ENCODE measurements around the gene NUMB. TPM values are rescaled to one million over a fixed set of nuclear protein-coding genes. Genes with fewer than 3 reads are reported as not detected.

Gene NUMB
- total RNA-seq, 2 experiments from 2014 or later: 18.6 to 87.8 TPM

- H3K79me2 ChIP-seq (ENCODE audit: insufficient read depth, low read depth, low read length): no peaks in the 10 kb centered on the region
- no peak overlapping the region for H2AFZ ChIP-seq (ENCODE audit: low read length)
- no peak for DNase-seq (ENCODE audit: low spot score)
- intact Hi-C loops (cut with micrococcal nuclease; ENCODE audit: unreplicated experiment): no loop called here
- BruUV-seq (replicated peaks): no TSS peak
- CTCF ChIA-PET (ENCODE audit: unreplicated experiment): no interaction called here
- TF ChIP-seq, protein P1, sequence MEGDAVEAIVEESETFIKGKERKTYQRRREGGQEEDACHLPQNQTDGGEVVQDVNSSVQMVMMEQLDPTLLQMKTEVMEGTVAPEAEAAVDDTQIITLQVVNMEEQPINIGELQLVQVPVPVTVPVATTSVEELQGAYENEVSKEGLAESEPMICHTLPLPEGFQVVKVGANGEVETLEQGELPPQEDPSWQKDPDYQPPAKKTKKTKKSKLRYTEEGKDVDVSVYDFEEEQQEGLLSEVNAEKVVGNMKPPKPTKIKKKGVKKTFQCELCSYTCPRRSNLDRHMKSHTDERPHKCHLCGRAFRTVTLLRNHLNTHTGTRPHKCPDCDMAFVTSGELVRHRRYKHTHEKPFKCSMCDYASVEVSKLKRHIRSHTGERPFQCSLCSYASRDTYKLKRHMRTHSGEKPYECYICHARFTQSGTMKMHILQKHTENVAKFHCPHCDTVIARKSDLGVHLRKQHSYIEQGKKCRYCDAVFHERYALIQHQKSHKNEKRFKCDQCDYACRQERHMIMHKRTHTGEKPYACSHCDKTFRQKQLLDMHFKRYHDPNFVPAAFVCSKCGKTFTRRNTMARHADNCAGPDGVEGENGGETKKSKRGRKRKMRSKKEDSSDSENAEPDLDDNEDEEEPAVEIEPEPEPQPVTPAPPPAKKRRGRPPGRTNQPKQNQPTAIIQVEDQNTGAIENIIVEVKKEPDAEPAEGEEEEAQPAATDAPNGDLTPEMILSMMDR (conservative IDR thresholded peaks at IDR 0.05; ENCODE audit: low read length): no peak
- TF ChIP-seq EZH2phosphoT487 (IDR thresholded peaks at IDR 0.05; ENCODE audit: borderline replicate concordance, low read depth, low read length): no peak
- POLR2A ChIA-PET: no interaction called here
- no peaks in the 10 kb centered on the region for H4K20me1 ChIP-seq (ENCODE audit: insufficient read depth, low read length)
- H3K9me3 ChIP-seq (ENCODE audit: low read length): no peaks in the 10 kb centered on the region
- H3K4me2 ChIP-seq (ENCODE audit: low read length): no peak overlapping the region
- H3K4me1 ChIP-seq (ENCODE audit: insufficient read depth, low read length, poor library complexity, severe bottlenecking): peaks cover 10% of the 10 kb centered on the region
- H3K36me3 ChIP-seq (ENCODE audit: insufficient read depth, low read length): no peaks in the 10 kb centered on the region
- no peak overlapping the region for H3K4me3 ChIP-seq (ENCODE audit: low read depth, low read length, poor library complexity, severe bottlenecking)
- H3K27ac ChIP-seq (ENCODE audit: low read depth, low read length, poor library complexity, severe bottlenecking): no peak overlapping the region
- no peaks in the 10 kb centered on the region for H3K9me2 ChIP-seq (ENCODE audit: insufficient read depth, low read length)
These were observed 198.5 kb downstream of the NUMB start for GRCh38 chr14:73259837-73260236.

DNA sequence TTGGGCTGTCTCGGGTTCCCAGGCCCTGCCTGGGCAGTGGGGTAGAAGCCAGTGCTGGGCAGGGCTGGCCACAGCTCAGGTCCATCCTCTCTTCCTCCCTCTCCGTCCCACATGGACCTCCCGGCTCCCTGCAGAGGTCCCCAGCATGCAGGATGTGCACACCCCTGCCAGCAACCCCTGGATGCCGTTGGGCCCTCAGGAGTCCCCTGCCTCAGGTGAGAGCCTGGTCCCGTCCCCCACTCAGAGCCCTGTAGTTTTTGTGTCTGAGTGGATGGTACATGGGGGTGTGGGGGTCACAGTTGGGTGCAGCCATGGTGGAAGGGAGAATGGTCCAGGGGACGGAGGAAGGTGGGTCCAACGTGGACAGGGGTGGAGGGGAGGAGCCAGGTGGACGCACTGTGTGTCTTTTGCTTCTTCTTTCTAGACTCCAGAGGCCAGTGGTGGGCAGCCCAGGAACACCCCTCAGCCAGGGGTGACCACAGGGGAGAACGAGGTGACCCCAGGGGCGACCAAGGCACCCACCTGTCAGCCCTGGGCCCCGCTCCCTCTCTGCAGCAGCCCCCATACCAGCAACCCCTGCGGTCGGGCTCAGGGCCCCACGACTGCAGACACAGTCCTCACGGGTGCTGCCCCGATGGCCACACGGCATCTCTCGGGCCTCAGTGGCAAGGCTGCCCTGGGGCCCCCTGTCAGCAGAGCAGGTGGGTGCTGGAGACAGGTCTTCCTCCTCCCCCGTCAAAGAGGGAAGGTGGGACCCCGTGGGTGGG lies 199.3 kb downstream of the NUMB start:
- intact Hi-C loops (cut with micrococcal nuclease; ENCODE audit: unreplicated experiment): no loop called here
- Histone ChIP-seq H3K79me2 (ENCODE audit: insufficient read depth, low read depth, low read length) (no peaks in the 10 kb centered on the region), H2AFZ (ENCODE audit: low read length) (no peak overlapping the region), H3K36me3 (ENCODE audit: insufficient read depth, low read length) (no peaks in the 10 kb centered on the region), H4K20me1 (ENCODE audit: insufficient read depth, low read length) (no peaks in the 10 kb centered on the region), H3K4me3 (ENCODE audit: low read depth, low read length, poor library complexity, severe bottlenecking) (no peak overlapping the region), H3K4me2 (ENCODE audit: low read length) (no peak overlapping the region), H3K27ac (ENCODE audit: low read depth, low read length, poor library complexity, severe bottlenecking) (no peak overlapping the region), H3K9me3 (ENCODE audit: low read length) (no peaks in the 10 kb centered on the region), H3K9me2 (ENCODE audit: insufficient read depth, low read length) (no peaks in the 10 kb centered on the region), H3K4me1 (ENCODE audit: insufficient read depth, low read length, poor library complexity, severe bottlenecking) (peaks cover 10% of the 10 kb centered on the region)
- TF ChIP-seq, protein P1 (conservative IDR thresholded peaks at IDR 0.05; ENCODE audit: low read length): no peak
- no peak for TF ChIP-seq EZH2phosphoT487 (IDR thresholded peaks at IDR 0.05; ENCODE audit: borderline replicate concordance, low read depth, low read length)
- ChIA-PET POLR2A (no interaction called here), CTCF (ENCODE audit: unreplicated experiment) (no interaction called here)
- DNase-seq (ENCODE audit: low spot score): no peak
- BruUV-seq (replicated peaks): no TSS peak

DNA sequence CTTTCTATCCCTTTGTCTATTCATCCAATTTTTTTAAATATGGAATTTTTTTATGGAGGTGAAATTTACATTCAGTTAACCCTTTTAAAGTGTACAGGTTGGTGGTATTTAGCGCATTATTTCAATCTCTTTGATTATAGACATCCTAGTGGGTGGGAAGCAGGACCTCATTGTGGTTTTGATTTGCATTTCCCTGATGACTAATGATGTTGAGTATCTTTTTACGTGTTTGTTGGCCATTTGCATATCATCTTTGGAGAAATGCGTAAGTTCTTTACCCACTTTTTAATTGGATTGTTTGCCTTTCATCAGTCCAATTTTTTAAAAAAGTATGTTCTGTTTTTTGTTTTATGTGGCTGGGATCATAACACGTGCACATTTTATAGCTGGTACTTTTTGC lies 200.3 kb downstream of the NUMB start:
- intact Hi-C loops (cut with micrococcal nuclease; ENCODE audit: unreplicated experiment): no loop called here
- H3K36me3 ChIP-seq (ENCODE audit: insufficient read depth, low read length): no peaks in the 10 kb centered on the region
- POLR2A ChIA-PET: interaction anchor here (0.9 kb wide), 1 partner anchor 18 kb away, joined by 3 read pairs; no protein-coding TSS in a partner anchor
- no peak overlapping the region for H3K4me3 ChIP-seq (ENCODE audit: low read depth, low read length, poor library complexity, severe bottlenecking)
- H3K27ac ChIP-seq (ENCODE audit: low read depth, low read length, poor library complexity, severe bottlenecking): no peak overlapping the region
- no peak overlapping the region; the same call in 1 of the 2 replicates for H3K4me2 ChIP-seq (ENCODE audit: low read length)
- peaks cover 10% of the 10 kb centered on the region for H3K4me1 ChIP-seq (ENCODE audit: insufficient read depth, low read length, poor library complexity, severe bottlenecking)
- H3K9me3 ChIP-seq (ENCODE audit: low read length): no peaks in the 10 kb centered on the region
- DNase-seq (ENCODE audit: low spot score): no peak
- no peaks in the 10 kb centered on the region for H4K20me1 ChIP-seq (ENCODE audit: insufficient read depth, low read length)
- no peak for TF ChIP-seq EZH2phosphoT487 (IDR thresholded peaks at IDR 0.05; ENCODE audit: borderline replicate concordance, low read depth, low read length)
- TF ChIP-seq, protein P1 (conservative IDR thresholded peaks at IDR 0.05; ENCODE audit: low read length): no peak
- H3K9me2 ChIP-seq (ENCODE audit: insufficient read depth, low read length): no peaks in the 10 kb centered on the region
- CTCF ChIA-PET (ENCODE audit: unreplicated experiment): no interaction called here
- no TSS peak for BruUV-seq (replicated peaks)
- no peaks in the 10 kb centered on the region for H3K79me2 ChIP-seq (ENCODE audit: insufficient read depth, low read depth, low read length)
- H2AFZ ChIP-seq (ENCODE audit: low read length): no peak overlapping the region
